Measurements from ENCODE around the gene PRKAG2. TPM values are rescaled to one million over a fixed set of nuclear protein-coding genes. Genes with fewer than 3 reads are reported as not detected.

PRKAG2 gene
- total and polyA plus RNA-seq, 2 experiments from 2014 or later: 9.1 to 14.9 TPM

- H2AFZ ChIP-seq: no peak overlapping the region
- no peak overlapping the region for H3K27ac ChIP-seq (ENCODE audit: low read depth)
- peaks cover 9% of the 10 kb centered on the region for H3K27me3 Mint-ChIP-seq (ENCODE audit: insufficient read depth, low read depth, poor library complexity)
- no peaks in the 10 kb centered on the region for H3K9me3 Mint-ChIP-seq
- H3K9me2 ChIP-seq (ENCODE audit: insufficient read depth): no peaks in the 10 kb centered on the region
- no peaks in the 10 kb centered on the region for H4K20me1 ChIP-seq (replicated peaks; ENCODE audit: insufficient read depth)
- no peaks in the 10 kb centered on the region for H3K4me1 ChIP-seq (ENCODE audit: insufficient read depth)
- no peak overlapping the region for H3K4me2 ChIP-seq
- H3K27ac Mint-ChIP-seq: no peak overlapping the region
- no peaks in the 10 kb centered on the region for H3K27me3 ChIP-seq (ENCODE audit: insufficient read depth)
- no peak overlapping the region for H3K4me3 Mint-ChIP-seq
- no peaks in the 10 kb centered on the region for H3K79me2 ChIP-seq (replicated peaks; ENCODE audit: insufficient read depth)
- no peaks in the 10 kb centered on the region for H3K36me3 Mint-ChIP-seq (ENCODE audit: low read depth)
- TF ChIP-seq ZNF331 (CRISPR knock-in tag; IDR thresholded peaks at IDR 0.05; ENCODE audit: low read depth) (no peak), ZNF114 (CRISPR knock-in tag; IDR thresholded peaks at IDR 0.05) (no peak)
- peaks cover 4% of the 10 kb centered on the region; the same call in 2 of the 3 replicates for H3K4me1 Mint-ChIP-seq
- H3K4me3 ChIP-seq: no peak overlapping the region
- H3K36me3 ChIP-seq (ENCODE audit: insufficient read depth): no peaks in the 10 kb centered on the region
- no peaks in the 10 kb centered on the region for H3F3A ChIP-seq (replicated peaks; ENCODE audit: low read depth)
- ATAC-seq (no peak), DNase-seq (ENCODE audit: low spot score) (no peak)
Observed at GRCh38 chr7:151648429-151648828, 228.5 kb downstream of the PRKAG2 start.

GRCh38 chr7:151647874-151648273, 229.0 kb downstream of the PRKAG2 start:
- no peaks in the 10 kb centered on the region for H3K36me3 ChIP-seq (ENCODE audit: insufficient read depth)
- no peaks in the 10 kb centered on the region for H3K9me2 ChIP-seq (ENCODE audit: insufficient read depth)
- H3F3A ChIP-seq (replicated peaks; ENCODE audit: low read depth): no peaks in the 10 kb centered on the region
- H3K27ac ChIP-seq (ENCODE audit: low read depth): no peak overlapping the region
- no peak overlapping the region for H3K4me3 ChIP-seq
- Mint-ChIP-seq H3K27me3 (ENCODE audit: insufficient read depth, low read depth, poor library complexity) (peaks cover 9% of the 10 kb centered on the region), H3K27ac (no peak overlapping the region), H3K4me1 (peaks cover 4% of the 10 kb centered on the region; the same call in 2 of the 3 replicates), H3K36me3 (ENCODE audit: low read depth) (no peaks in the 10 kb centered on the region), H3K9me3 (no peaks in the 10 kb centered on the region), H3K4me3 (no peak overlapping the region)
- DNase-seq (ENCODE audit: low spot score) (no peak), ATAC-seq (no peak)
- no peak overlapping the region for H3K4me2 ChIP-seq
- no peak overlapping the region for H2AFZ ChIP-seq
- TF ChIP-seq, protein P1, sequence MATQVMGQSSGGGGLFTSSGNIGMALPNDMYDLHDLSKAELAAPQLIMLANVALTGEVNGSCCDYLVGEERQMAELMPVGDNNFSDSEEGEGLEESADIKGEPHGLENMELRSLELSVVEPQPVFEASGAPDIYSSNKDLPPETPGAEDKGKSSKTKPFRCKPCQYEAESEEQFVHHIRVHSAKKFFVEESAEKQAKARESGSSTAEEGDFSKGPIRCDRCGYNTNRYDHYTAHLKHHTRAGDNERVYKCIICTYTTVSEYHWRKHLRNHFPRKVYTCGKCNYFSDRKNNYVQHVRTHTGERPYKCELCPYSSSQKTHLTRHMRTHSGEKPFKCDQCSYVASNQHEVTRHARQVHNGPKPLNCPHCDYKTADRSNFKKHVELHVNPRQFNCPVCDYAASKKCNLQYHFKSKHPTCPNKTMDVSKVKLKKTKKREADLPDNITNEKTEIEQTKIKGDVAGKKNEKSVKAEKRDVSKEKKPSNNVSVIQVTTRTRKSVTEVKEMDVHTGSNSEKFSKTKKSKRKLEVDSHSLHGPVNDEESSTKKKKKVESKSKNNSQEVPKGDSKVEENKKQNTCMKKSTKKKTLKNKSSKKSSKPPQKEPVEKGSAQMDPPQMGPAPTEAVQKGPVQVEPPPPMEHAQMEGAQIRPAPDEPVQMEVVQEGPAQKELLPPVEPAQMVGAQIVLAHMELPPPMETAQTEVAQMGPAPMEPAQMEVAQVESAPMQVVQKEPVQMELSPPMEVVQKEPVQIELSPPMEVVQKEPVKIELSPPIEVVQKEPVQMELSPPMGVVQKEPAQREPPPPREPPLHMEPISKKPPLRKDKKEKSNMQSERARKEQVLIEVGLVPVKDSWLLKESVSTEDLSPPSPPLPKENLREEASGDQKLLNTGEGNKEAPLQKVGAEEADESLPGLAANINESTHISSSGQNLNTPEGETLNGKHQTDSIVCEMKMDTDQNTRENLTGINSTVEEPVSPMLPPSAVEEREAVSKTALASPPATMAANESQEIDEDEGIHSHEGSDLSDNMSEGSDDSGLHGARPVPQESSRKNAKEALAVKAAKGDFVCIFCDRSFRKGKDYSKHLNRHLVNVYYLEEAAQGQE (IDR thresholded peaks at IDR 0.05; ENCODE audit: unreplicated experiment): no peak
- no peak for TF ChIP-seq ZNF114 (CRISPR knock-in tag; IDR thresholded peaks at IDR 0.05)
- no peaks in the 10 kb centered on the region for H3K4me1 ChIP-seq (ENCODE audit: insufficient read depth)
- no peaks in the 10 kb centered on the region for H4K20me1 ChIP-seq (replicated peaks; ENCODE audit: insufficient read depth)
- H3K79me2 ChIP-seq (replicated peaks; ENCODE audit: insufficient read depth): no peaks in the 10 kb centered on the region
- H3K27me3 ChIP-seq (ENCODE audit: insufficient read depth): no peaks in the 10 kb centered on the region

DNA sequence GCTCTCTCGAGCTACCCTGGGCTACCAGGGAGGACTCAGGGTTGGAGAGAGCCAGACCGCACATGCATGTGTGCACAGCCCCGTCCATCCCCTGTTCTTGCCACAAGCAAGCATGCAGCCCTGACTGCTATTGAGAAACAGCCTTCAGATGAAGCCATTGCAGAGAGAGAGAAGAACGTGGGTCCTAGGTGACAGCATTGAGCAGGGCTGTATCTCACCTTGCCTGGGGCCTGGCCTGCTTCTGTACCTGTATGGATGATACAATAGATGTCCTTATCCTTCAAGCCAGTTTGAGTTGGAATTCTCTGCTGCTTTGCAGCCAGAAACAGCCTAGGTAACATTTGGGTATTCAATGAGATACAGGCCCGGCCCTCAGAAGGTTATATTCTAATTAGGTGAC, 229.9 kb downstream of the PRKAG2 start:
- H3K36me3 Mint-ChIP-seq (ENCODE audit: low read depth): no peaks in the 10 kb centered on the region
- peaks cover 5% of the 10 kb centered on the region for H3K27me3 Mint-ChIP-seq (ENCODE audit: insufficient read depth, low read depth, poor library complexity)
- H3F3A ChIP-seq (replicated peaks; ENCODE audit: low read depth): no peaks in the 10 kb centered on the region
- peaks cover 4% of the 10 kb centered on the region; the same call in 2 of the 3 replicates for H3K4me1 Mint-ChIP-seq
- H3K27me3 ChIP-seq (ENCODE audit: insufficient read depth): no peaks in the 10 kb centered on the region
- H3K79me2 ChIP-seq (replicated peaks; ENCODE audit: insufficient read depth): no peaks in the 10 kb centered on the region
- H3K4me3 ChIP-seq: no peak overlapping the region
- H2AFZ ChIP-seq: no peak overlapping the region
- H3K4me2 ChIP-seq: no peak overlapping the region
- no peaks in the 10 kb centered on the region for H3K36me3 ChIP-seq (ENCODE audit: insufficient read depth)
- no peak for DNase-seq (ENCODE audit: low spot score)
- no peak overlapping the region for H3K4me3 Mint-ChIP-seq
- H3K4me1 ChIP-seq (ENCODE audit: insufficient read depth): no peaks in the 10 kb centered on the region
- no peak overlapping the region for H3K27ac ChIP-seq (ENCODE audit: low read depth)
- ATAC-seq: no peak
- no peak overlapping the region for H3K27ac Mint-ChIP-seq
- no peaks in the 10 kb centered on the region for H3K9me2 ChIP-seq (ENCODE audit: insufficient read depth)
- no peaks in the 10 kb centered on the region for H3K9me3 Mint-ChIP-seq
- no peaks in the 10 kb centered on the region for H4K20me1 ChIP-seq (replicated peaks; ENCODE audit: insufficient read depth)
- TF ChIP-seq STAT1 (IDR thresholded peaks at IDR 0.05; ENCODE audit: unreplicated experiment) (no peak), CTCF (conservative IDR thresholded peaks at IDR 0.05; ENCODE audit: low read depth in 2 of 2) (no peak), EZH2 (IDR thresholded peaks at IDR 0.05; ENCODE audit: low read depth, unreplicated experiment) (no peak), CREB1 (CRISPR knock-in tag; IDR thresholded peaks at IDR 0.05; ENCODE audit: low read depth) (no peak), JUNB (IDR thresholded peaks at IDR 0.05; ENCODE audit: unreplicated experiment) (no peak)
